ENCODE data around the gene SFT2D1.
"Not testable (repeated sequence)": the region's sequence is repeated elsewhere in the genome, so short reads cannot be mapped to it uniquely, and the experiment has no call there.

Gene SFT2D1

DNA sequence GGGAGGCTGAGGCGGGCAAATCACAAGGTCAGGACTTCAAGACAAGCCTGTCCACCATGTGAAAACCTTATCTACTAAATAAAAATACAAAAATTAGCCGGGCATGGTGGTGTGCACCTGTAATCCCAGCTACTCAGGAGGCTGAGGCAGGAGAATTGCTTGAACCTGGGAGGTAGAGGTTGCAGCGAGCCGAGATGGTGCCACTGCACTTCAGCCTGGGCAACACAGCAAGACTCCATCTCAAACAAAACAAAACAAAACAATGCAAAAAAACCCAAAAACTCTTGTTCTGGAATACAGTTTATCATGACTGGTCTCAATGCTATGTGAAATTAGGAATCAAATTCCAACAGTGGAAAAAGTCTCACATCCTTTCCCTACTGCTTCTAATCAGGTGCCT, 20.1 kb upstream of the SFT2D1 start:
- not testable (repeated sequence) for DNase-seq

GRCh38 chr6:166361077-166361429, 18.7 kb upstream of the SFT2D1 start:
- no peak for DNase-seq

DNA sequence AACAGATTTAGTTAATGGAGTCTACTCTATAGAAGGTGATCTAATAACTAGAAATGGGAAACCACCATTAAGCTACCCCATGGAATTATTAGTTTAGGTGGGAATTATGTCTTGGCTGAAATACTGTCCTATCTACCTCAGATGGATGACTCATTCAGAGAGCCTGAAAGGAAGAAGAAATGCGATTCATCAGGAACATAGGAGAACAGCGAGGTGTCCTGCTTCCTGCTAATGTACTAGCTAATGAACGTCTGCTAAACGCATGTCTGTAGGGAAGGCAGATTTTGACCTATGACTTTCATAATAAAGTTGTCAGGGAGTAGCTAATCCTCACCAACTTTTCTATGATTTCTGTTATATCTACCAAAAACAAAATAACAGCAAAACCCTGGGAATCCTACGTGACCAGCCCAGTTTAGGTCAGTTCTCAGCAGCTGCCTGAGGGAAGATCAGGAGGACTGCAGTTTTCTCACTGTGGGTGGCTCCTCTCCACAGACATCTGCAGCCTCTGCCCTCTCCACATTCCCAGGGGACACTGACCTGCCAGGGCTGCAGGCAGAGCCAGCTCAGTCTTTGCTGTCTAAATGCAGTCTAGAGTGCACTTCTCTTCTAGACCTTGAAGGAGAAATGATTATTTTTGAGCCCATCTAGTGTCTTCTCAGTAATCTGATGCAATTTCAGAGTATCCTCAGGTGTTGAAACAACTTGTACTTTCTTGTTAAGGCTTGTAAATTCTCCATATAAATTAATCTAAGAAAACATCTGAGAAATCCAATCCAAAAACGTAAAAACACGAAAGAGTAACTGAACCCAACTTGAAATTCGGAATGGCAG, 18.1 kb upstream of the SFT2D1 start:
- DNase-seq: no peak

DNA sequence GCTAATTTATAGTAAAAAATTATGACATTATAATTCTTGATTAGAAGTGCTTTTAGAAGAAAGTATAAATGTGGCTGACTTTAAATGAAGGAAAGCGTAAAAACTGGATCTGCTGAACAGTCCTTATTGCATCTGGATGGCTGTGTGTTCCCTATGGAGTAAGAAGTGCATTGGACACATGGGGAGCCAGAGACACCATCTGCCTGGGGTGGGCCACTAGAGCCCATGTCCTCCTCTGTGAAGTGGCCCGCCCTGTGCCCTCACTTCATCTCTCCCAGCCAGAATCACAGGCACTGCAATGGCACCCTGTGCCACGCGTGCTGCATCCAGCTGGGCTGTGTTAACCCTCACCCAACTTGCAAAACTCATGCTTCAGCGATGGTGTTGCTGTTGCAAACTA, 13.2 kb upstream of the SFT2D1 start:
- DNase-seq: no peak

GRCh38 chr6:166354965-166355364, 12.6 kb upstream of the SFT2D1 start:
- no peak for DNase-seq

DNA sequence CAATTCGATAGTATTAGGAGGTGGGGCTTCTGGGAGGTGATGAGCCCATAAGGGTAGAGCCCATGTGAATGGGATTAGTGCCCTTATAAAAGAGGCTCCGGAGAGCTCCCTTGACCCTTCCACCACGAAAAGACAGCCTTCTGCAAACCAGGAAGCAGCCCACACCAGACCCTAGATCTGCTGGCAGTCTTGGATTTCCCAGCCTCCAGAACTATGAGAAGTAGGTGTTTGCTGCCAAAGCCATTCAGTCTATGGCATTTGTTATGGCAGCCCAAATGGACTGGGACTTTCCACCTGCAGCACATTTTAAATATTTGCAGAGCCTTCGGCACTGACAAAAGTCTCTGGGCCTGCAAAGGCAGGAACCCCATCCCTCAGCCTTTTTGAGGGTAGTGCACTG, 11.8 kb upstream of the SFT2D1 start:
- DNase-seq: no peak

DNA sequence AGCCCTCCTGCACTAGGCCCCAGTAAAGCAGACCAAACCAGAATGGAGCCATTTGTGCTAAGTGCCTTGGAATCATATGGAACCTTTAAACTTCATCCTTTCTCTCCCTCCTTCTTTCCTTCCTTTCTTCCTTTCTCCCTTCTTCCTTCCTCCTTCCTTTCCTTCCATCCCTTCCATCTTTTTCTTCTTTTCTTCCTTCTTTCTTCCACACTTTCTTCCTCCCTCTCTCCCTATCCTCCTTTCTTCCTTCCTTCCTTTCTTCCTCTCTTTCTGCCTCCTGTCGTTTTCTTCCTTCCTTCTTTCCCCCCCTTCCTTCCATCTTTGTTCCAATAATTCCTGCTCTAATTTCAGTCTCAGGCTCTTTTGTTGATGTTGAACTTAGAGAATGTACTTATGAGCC, 11.2 kb upstream of the SFT2D1 start:
- DNase-seq: no peak

DNA sequence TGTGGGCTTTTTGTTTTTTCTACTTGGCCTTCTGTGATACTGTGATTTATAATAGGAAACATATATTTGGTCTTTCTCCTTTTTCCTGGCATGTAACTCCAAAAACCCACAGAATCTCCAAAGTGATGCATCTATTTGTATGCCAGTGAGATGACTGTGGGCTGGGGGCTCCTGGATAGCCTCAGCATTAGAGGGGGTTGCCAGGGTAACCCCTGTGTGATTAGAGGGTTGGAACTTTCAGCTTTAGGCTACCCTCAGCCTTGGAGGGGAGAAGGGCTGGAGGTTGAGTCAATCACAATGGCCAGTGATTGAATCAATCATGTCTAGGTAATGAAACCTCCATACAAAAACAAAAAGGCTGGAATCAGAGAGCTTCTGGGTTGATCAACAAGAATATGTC, 10.6 kb upstream of the SFT2D1 start:
- no peak for DNase-seq

DNA sequence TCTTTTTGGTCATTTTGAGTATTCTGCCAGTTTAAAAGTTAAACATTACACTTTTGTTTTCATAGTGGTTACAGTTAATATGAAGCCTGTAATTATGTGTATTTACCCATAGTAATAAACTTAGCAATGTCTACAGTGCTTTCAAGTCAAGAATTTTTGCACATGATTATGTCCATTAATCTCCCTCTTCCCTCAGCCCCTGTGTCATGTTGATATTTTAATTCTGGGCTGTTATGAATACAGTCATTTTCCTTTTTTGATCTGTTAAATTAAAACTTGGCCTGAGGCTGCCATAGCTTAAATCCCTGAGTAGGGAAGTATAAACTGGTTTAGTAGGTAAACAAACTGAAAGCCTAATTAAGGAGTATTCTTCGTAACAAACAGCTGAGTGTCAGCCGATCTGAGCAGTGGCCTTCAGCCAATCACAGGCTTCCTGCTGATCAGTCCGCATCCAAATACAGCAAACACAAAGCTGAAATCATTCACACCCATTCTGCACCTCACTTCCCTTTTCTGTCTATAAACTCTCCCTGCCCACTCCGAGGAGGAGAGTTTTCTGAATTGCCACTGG, 9.5 kb upstream of the SFT2D1 start:
- DNase-seq: no peak

GRCh38 chr6:166348305-166348949, 6.1 kb upstream of the SFT2D1 start:
- DNase-seq: no peak

GRCh38 chr6:166346965-166347364, 4.6 kb upstream of the SFT2D1 start:
- no peak for DNase-seq

GRCh38 chr6:166346449-166346848, 4.1 kb upstream of the SFT2D1 start:
- DNase-seq: no peak

DNA sequence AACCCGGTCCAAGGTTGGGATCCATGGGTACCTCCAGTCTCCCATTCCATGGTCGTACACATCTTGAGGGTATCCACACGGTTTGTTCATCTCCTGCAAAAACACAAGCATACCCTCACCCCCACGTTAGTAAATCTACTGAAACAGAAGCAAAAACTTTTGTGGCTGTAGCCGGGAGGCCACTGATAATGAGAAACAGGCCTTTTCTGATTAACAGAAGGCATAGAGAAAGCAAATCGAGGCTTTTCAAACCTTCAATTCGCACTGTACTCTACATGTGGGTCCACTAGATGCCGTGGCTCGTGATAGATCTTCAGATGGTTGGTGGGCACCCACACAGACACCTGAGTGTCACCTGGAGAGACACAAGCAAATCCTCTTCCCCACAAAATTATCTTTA, 3.3 kb upstream of the SFT2D1 start:
- DNase-seq: not testable (repeated sequence)

GRCh38 chr6:166344921-166345320, 2.6 kb upstream of the SFT2D1 start:
- DNase-seq: not testable (repeated sequence)

DNA sequence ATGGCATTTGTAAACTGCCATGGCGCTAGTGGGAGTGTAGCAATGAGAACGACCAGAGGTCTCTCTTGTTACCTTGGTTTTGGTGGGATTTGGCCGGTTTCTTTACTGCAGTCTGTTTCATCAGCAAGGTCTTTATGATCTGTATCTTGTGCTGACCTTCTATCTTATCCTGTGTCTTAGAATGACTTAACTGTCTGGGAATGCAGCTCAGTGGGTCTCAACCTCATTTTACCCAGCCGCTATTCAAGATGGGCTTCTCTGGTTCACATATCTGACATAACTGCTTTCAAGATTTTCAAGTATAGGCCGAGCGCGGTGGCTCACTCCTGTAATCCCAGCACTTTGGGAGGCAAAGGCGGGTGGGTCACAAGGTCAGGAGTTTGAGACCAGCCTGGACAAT, 1.9 kb upstream of the SFT2D1 start:
- DNase-seq: no peak

GRCh38 chr6:166343150-166343487, 774 bp upstream of the SFT2D1 start:
- DNase-seq: no peak

DNA sequence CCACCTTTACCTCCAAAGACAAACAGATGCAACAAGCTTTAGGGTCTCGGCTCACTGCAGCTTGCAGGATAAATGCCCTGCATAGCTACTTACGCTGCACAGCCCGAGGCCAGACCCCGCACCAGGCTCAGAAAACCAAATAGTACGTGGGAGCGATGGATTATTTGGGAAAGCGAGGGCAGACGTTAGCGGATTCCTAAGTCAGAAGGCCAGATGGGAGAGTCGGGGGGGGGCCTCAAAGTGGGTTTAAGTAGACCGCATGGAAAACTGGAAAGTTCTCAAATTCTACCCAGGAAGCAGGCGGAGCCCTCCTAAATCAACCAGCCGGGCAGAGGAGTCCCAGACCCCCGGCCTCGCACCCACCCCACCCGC, 382 bp downstream of the SFT2D1 start:
- peak; percentile 70 for DNase-seq

GRCh38 chr6:166341464-166341863, 881 bp downstream of the SFT2D1 start:
- no peak for DNase-seq

DNA sequence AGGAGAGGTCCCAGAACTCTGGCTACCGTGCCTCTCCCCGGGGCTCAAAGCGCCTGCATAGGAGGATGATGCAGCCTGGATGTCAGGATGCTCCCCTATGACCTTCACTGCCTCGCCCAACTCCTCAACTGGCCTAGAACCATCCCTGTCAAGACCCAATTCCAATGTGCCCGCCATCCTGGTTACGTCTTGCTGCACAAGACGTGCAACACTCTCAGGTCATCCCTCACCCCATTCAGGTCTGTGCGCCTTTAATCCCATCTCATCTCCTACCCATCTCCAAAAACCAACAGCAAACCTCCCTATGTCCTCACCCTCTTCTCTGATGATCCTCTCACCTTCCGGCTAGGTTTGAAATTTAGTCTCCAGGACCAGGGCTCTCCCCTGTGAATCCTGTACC, 3.5 kb downstream of the SFT2D1 start:
- no peak for DNase-seq

- DNase-seq: no peak
These were observed 5.5 kb downstream of the SFT2D1 start for GRCh38 chr6:166336847-166337246.

DNA sequence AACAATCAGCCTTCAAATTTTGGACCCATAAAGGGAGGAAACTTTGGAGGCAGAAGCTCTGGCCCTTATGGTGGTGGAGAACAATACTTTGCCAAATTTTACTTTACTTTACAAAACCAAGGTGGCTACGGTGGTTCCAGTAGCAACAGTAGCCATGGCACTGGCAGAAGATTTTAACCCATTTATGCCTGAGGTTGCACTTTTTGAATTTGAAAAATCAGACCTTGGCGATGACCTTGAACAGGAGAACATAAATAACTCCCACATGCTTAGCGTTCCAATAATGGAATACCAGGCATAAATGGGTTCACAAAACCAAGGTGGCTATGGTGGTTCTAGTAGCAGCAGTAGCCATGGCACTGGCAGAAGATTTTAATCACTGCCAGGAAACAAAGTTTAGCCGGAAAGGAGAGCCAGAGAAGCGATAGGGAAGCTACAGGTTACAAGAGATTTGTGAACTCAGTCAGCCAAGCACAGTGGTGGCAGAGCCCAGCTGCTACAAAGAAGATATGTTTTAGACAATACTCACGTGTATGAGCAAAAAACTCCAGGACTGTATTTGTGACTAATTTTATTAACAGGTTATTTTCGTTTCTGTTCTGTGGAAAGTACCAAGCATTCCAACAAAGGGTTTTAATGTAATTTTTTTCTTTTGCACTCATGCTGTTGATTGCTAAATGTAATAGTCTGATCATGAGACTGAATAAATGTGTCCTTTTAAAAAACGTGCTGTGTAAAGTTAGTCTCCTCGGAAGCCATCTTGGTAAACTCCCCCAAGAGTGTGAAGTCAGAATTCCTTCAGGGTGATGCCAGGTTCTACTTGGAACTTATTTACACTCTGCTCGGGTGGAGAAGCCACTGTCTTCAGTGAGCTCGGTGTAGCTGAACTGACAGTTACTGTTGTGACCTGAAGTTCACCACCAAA, 6.7 kb downstream of the SFT2D1 start:
- DNase-seq: no peak

DNA sequence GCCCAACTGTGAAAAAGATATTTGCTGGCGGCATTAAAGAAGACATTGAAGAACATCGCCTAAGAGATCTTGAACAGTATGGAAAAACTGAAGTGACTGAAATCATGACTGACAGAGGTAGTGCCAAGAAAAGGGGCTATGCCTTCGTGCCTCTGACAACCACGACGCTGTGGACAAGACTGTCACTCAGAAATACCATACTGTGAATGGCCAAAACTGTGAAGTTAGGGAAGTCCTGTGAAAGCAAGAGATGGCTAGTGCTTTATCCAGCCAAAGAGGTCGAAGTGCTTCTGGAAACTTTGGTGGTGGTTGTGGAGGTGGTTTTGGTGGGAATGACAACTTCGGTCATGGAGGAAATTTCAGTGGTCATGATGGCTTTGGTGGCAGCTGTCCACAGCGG, 7.5 kb downstream of the SFT2D1 start:
- no peak for DNase-seq

GRCh38 chr6:166333172-166333995, 9.0 kb downstream of the SFT2D1 start:
- DNase-seq: no peak
